ENCODE results near the gene GAREM2.

- TF ChIP-seq, protein P1, sequence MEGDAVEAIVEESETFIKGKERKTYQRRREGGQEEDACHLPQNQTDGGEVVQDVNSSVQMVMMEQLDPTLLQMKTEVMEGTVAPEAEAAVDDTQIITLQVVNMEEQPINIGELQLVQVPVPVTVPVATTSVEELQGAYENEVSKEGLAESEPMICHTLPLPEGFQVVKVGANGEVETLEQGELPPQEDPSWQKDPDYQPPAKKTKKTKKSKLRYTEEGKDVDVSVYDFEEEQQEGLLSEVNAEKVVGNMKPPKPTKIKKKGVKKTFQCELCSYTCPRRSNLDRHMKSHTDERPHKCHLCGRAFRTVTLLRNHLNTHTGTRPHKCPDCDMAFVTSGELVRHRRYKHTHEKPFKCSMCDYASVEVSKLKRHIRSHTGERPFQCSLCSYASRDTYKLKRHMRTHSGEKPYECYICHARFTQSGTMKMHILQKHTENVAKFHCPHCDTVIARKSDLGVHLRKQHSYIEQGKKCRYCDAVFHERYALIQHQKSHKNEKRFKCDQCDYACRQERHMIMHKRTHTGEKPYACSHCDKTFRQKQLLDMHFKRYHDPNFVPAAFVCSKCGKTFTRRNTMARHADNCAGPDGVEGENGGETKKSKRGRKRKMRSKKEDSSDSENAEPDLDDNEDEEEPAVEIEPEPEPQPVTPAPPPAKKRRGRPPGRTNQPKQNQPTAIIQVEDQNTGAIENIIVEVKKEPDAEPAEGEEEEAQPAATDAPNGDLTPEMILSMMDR (IDR thresholded peaks at IDR 0.05; ENCODE audit: low read depth, low read length, missing input control), result no peak
- TF ChIP-seq NR2F2 (IDR thresholded peaks at IDR 0.05), result no peak
- TF ChIP-seq SP1 (IDR thresholded peaks at IDR 0.05), result no peak
- TF ChIP-seq REST (IDR thresholded peaks at IDR 0.05), result no peak
Observed at GRCh38 chr2:26182441-26182840, 9.6 kb downstream of the GAREM2 start.
